Pancreas (tissue), 10 donors: ENCODE data around the gene GSTM5. TPM values are rescaled to one million over a fixed set of nuclear protein-coding genes. Genes with fewer than 3 reads are reported as not detected.
"Not testable (repeated sequence)": the region's sequence is repeated elsewhere in the genome, so short reads cannot be mapped to it uniquely, and the experiment has no call there.

Experiments used
- ATAC-seq, 4 donors: fragments of 200-7000 bp; cut with Tn5 transposase; one replicate each; pipeline versions ENCODE4 v1.8.0 to v1.9.1; 2020; ENCODE audit warnings: mild to moderate bottlenecking in 4 of 4, moderate library complexity in 4 of 4
- DNase-seq, 6 donors: peaks; one replicate each; pipeline ENCODE4 v3.0.0-alpha.2; 2020
- FAIRE-seq: peaks from 2 replicates; lab custom pipeline; 2012; peaks lifted over from hg19 to GRCh38; lab: Jason Lieb, UNC
- H3K27ac ChIP-seq, 4 donors: fragments of 200-600 bp; sonication (generic); 1 replicate in 3 of 4; 2 replicates in 1 of 4; pipeline versions ENCODE4 v1.5.0 to v1.8.0; 2020
- H3K27me3 ChIP-seq, 4 donors: fragments of 200-600 bp; one replicate each; pipeline ENCODE4 v1.8.0; 2021
- H3K36me3 ChIP-seq, 3 donors: fragments of 200-600 bp; sonication (generic) in 1 of 3; one replicate each; pipeline versions ENCODE4 v1.5.0 to v1.8.0; 2020 to 2021
- H3K4me1 ChIP-seq, 3 donors: fragments of 200-600 bp; one replicate each; pipeline ENCODE4 v1.8.0; 2021
- H3K4me3 ChIP-seq, 4 donors: fragments of 200-600 bp; sonication (generic) in 2 of 4; one replicate each; pipeline versions ENCODE4 v1.5.0 to v1.8.0; 2020 to 2021
- H3K9me3 ChIP-seq, 4 donors: fragments of 200-600 bp; one replicate each; pipeline ENCODE4 v1.8.0; 2021
- WGBS, 2 donors: extraction: QIAGEN DNeasy Blood & Tissue Kit; methylation state at CpG; one replicate each; pipeline ENCODE4 v1.1.7; 2013; 5-methylcytosine and 5-hydroxymethylcytosine counted together
- intact Hi-C, 3 donors: fragments of 100-400 bp; cut with DNase I; formaldehyde crosslinking; loops; one replicate each; pipeline versions ENCODE4 v1.11.1 to v1.14.2; 2022
- polyA plus RNA-seq, 2 donors: library from polyadenylated mRNA; stranded (reverse); fragments of 200-250 nt; gene quantifications; one replicate each; pipeline ENCODE4 v1.2.3, GENCODE V29; 2013
- total RNA-seq, 6 donors: library from RNA; stranded (reverse); fragmentation: NEBNext Ultra II Directional in 4 of 6; extraction: Animal tissue kit (Norgen Biotek cat#: 25700) in 4 of 6; gene quantifications; one replicate each; pipeline versions ENCODE4 v1.2.1 to v1.2.4, GENCODE V29; 2021 to 2023
- TF ChIP-seq, protein P1 (sequence below), 4 donors: fragments of 200-600 bp; sonication (generic) in 3 of 4; IDR thresholded peaks; one replicate each; pipeline versions ENCODE4 v1.5.0 to v1.8.0; 2021; ENCODE audit warnings: antibody characterized with exemption in 4 of 4
- donor health status: healthy with polysubstance abuse.
- donor health status: DM: no; HTN: no; CAD: no; lungs with moderate emphysema.
- donor health status: DM: no; HTN: no; CAD: no.
- donor health status: control.
- donor health status: control.
- donor health status: Bipolar disorder and iron deficiency.
- donor health status: DM: yes; HTN: yes; CAD: no.
- donor health status: DM: no; HTN: no; CAD: no.
- donor health status: DM: no; HTN: no; CAD: no.
- donor health status: DM: yes; HTN: yes; CAD: no.

GSTM5 gene
- total and polyA plus RNA-seq, 8 donors = 0.42 to 4.5 (median 2.1) TPM

GRCh38 chr1:109764561-109765482 is 52.8 kb downstream of the GSTM5 start:
- peak in 2 of 6 donors; percentile 11 to 45 for DNase-seq
- H3K36me3 ChIP-seq = no peaks in the 10 kb centered on the region
- no peak for ATAC-seq
- H3K4me1 ChIP-seq = no peaks in the 10 kb centered on the region
- no peaks in the 10 kb centered on the region for H3K9me3 ChIP-seq
- WGBS, 2 donors = 89 to 92% methylated on average over 13 of the region's 13 CpGs
- H3K27ac ChIP-seq = no peak overlapping the region
- intact Hi-C loops = no loop called here
- H3K4me3 ChIP-seq = no peak overlapping the region
- no peak for FAIRE-seq
- TF ChIP-seq, protein P1, sequence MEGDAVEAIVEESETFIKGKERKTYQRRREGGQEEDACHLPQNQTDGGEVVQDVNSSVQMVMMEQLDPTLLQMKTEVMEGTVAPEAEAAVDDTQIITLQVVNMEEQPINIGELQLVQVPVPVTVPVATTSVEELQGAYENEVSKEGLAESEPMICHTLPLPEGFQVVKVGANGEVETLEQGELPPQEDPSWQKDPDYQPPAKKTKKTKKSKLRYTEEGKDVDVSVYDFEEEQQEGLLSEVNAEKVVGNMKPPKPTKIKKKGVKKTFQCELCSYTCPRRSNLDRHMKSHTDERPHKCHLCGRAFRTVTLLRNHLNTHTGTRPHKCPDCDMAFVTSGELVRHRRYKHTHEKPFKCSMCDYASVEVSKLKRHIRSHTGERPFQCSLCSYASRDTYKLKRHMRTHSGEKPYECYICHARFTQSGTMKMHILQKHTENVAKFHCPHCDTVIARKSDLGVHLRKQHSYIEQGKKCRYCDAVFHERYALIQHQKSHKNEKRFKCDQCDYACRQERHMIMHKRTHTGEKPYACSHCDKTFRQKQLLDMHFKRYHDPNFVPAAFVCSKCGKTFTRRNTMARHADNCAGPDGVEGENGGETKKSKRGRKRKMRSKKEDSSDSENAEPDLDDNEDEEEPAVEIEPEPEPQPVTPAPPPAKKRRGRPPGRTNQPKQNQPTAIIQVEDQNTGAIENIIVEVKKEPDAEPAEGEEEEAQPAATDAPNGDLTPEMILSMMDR (IDR thresholded peaks at IDR 0.05) = no peak
- no peaks in the 10 kb centered on the region for H3K27me3 ChIP-seq

GRCh38 chr1:109765483-109765815 is 53.4 kb downstream of the GSTM5 start:
- DNase-seq (no peak), ATAC-seq (no peak), FAIRE-seq (no peak)
- Histone ChIP-seq H3K27me3 (no peaks in the 10 kb centered on the region), H3K27ac (no peak overlapping the region), H3K36me3 (no peaks in the 10 kb centered on the region), H3K9me3 (no peaks in the 10 kb centered on the region), H3K4me1 (no peaks in the 10 kb centered on the region), H3K4me3 (no peak overlapping the region)
- intact Hi-C loops = no loop called here
- TF ChIP-seq, protein P1 (IDR thresholded peaks at IDR 0.05) = no peak
- WGBS, 2 donors = 80 to 88% methylated on average over 4 of the region's 4 CpGs

DNA sequence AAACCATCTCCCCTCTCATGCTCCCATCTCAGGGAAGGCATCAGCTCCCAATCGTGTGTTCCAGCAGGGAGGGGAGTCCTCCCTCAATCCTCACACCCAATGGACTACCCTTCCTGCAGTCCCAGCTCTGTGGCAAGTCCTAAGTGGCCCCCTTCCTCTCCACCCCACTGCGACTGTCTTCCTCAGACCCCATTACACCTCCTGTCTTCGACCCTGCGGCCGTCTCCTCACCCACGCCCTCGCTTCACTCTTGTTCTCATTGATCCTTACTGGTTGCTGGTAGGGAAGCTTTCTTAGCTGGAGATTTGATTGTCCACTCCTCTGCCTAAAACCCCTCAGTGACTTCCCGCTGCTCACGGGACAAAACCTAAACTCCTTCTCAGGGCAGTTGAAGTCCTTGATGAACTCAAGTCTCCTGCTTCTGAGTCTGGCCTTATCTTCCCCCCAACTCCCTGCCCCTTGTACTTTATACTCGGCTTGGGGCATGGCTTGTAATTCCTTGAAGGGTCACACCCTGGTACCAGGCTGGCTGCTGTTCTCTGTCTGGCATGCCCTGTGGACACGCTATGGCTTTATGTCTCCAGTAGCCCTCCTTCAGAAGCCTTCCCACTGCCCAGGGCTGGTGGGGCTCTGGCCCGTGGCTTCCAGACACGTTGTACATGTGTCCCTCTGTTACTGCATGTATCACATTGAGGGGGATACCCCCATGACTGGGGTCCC is 54.0 kb downstream of the GSTM5 start:
- H3K4me3 ChIP-seq = no peak overlapping the region
- ATAC-seq (no peak), DNase-seq (peak in 3 of 6 donors; percentile 9 to 22 (median 21)), FAIRE-seq (no peak)
- no peaks in the 10 kb centered on the region for H3K36me3 ChIP-seq
- TF ChIP-seq, protein P1 (IDR thresholded peaks at IDR 0.05) = no peak
- no peaks in the 10 kb centered on the region for H3K4me1 ChIP-seq
- H3K27me3 ChIP-seq = no peaks in the 10 kb centered on the region
- WGBS, 2 donors = 79 to 80% methylated on average over 13 of the region's 13 CpGs
- H3K9me3 ChIP-seq = no peaks in the 10 kb centered on the region
- intact Hi-C loops = no loop called here
- H3K27ac ChIP-seq = no peak overlapping the region

- DNase-seq = peak in 2 of 6 donors; percentile 7 to 18
- FAIRE-seq, ATAC-seq, H3K27me3 ChIP-seq, H3K9me3 ChIP-seq, H3K4me3 ChIP-seq, H3K27ac ChIP-seq, H3K4me1 ChIP-seq, H3K36me3 ChIP-seq, intact Hi-C loops: not testable (repeated sequence)
- 53 to 58% methylated on average over 17 of the region's 17 CpGs for WGBS, 2 donors
Measured at GRCh38 chr1:109766991-109767636, 55.1 kb downstream of the GSTM5 start.

Other genes with a start within 250 kb of the GSTM5 start
- 1 to 10 TPM; 1.5 to 3.7 (median 2.5) TPM for gene SYPL2, start 245.7 kb upstream of the GSTM5 start, total RNA-seq
- gene SYPL2, start 245.7 kb upstream of the GSTM5 start, polyA plus RNA-seq = 1 to 10 TPM; 1.5 to 2.8 TPM
- gene ATXN7L2, start 228.3 kb upstream of the GSTM5 start, total RNA-seq = 1 to 10 TPM; 1.1 to 3.5 (median 1.7) TPM
- gene ATXN7L2, start 228.3 kb upstream of the GSTM5 start, polyA plus RNA-seq = 10 to 100 TPM; 15.2 to 15.7 TPM
- gene CYB561D1, start 218.2 kb upstream of the GSTM5 start, total RNA-seq = 10 to 100 TPM in 3 of 6 donors, 1 to 10 TPM in 3; 8.1 to 11.6 (median 9.7) TPM
- gene CYB561D1, start 218.2 kb upstream of the GSTM5 start, polyA plus RNA-seq = 1 to 10 TPM; 5.1 to 7.1 TPM
- 1 to 10 TPM; 4.4 to 5.8 (median 5.3) TPM for gene AMIGO1, start 202.5 kb upstream of the GSTM5 start, total RNA-seq
- gene AMIGO1, start 202.5 kb upstream of the GSTM5 start, polyA plus RNA-seq = 1 to 10 TPM; 1.6 to 4.9 TPM
- gene GPR61, start 172.4 kb upstream of the GSTM5 start, total RNA-seq = under 1 TPM in 1 of 6 donors, not detected in 5; 0.09 TPM
- gene GPR61, start 172.4 kb upstream of the GSTM5 start, polyA plus RNA-seq = under 1 TPM in 1 of 2 donors, not detected in 1; 0.19 TPM
- gene GNAI3, start 163.6 kb upstream of the GSTM5 start, total RNA-seq = 1 to 10 TPM; 2.5 to 3.9 (median 3.1) TPM
- 1 to 10 TPM; 1.1 to 1.9 TPM for gene GNAI3, start 163.6 kb upstream of the GSTM5 start, polyA plus RNA-seq
- under 1 TPM in 1 of 6 donors, not detected in 5; 0.60 TPM for gene GNAT2, start 92.6 kb upstream of the GSTM5 start, total RNA-seq
- under 1 TPM in 1 of 2 donors, not detected in 1; 0.82 TPM for gene GNAT2, start 92.6 kb upstream of the GSTM5 start, polyA plus RNA-seq
- gene AMPD2, start 92.4 kb upstream of the GSTM5 start, total RNA-seq = 10 to 100 TPM; 17.6 to 48.5 (median 26.1) TPM
- gene AMPD2, start 92.4 kb upstream of the GSTM5 start, polyA plus RNA-seq = 10 to 100 TPM; 40.3 to 57.3 TPM
- gene GSTM4, start 56.2 kb upstream of the GSTM5 start, total RNA-seq = 10 to 100 TPM; 13.4 to 36.6 (median 16.5) TPM
- gene GSTM4, start 56.2 kb upstream of the GSTM5 start, polyA plus RNA-seq = 10 to 100 TPM; 24.4 to 32.8 TPM
- 10 to 100 TPM; 10.4 to 47.5 (median 27.6) TPM for gene GSTM2, start 44.2 kb upstream of the GSTM5 start, total RNA-seq
- 100 to 1,000 TPM; 139 to 193 TPM for gene GSTM2, start 44.2 kb upstream of the GSTM5 start, polyA plus RNA-seq
- 10 to 100 TPM in 3 of 6 donors, not detected in 3; 23.3 to 32.1 (median 26.9) TPM for gene GSTM1, start 24.4 kb upstream of the GSTM5 start, total RNA-seq
- 10 to 100 TPM; 21.7 to 41.8 TPM for gene GSTM1, start 24.4 kb upstream of the GSTM5 start, polyA plus RNA-seq
- 10 to 100 TPM; 13.9 to 29.0 (median 19.1) TPM for gene GSTM3, start 28.8 kb downstream of the GSTM5 start, total RNA-seq
- gene GSTM3, start 28.8 kb downstream of the GSTM5 start, polyA plus RNA-seq = 10 to 100 TPM; 37.2 to 58.1 TPM
- gene EPS8L3, start 51.7 kb downstream of the GSTM5 start, total RNA-seq = 1 to 10 TPM in 5 of 6 donors, under 1 TPM in 1; 0.39 to 3.2 (median 1.4) TPM
- 1 to 10 TPM in 1 of 2 donors, under 1 TPM in 1; 0.46 to 4.3 TPM for gene EPS8L3, start 51.7 kb downstream of the GSTM5 start, polyA plus RNA-seq
- 10 to 100 TPM in 4 of 6 donors, 1 to 10 TPM in 2; 6.7 to 38.3 (median 13.4) TPM for gene CSF1, start 198.6 kb downstream of the GSTM5 start, total RNA-seq
- gene CSF1, start 198.6 kb downstream of the GSTM5 start, polyA plus RNA-seq = 10 to 100 TPM; 15.5 to 16.5 TPM